Fibroblast of the aortic adventitia (primary cell): Measurements from ENCODE around the gene PTGES2. TPM values are rescaled to one million over a fixed set of nuclear protein-coding genes. Genes with fewer than 3 reads are reported as not detected.

Experiments used
- DNase-seq: peaks from one replicate; pipeline ENCODE4 v3.0.0-alpha.2; 2010; ENCODE audit warnings: low read depth
- H3K4me3 ChIP-seq: 2 replicates; pipeline ENCODE4 v1.5.1; 2011; ENCODE audit warnings: low read depth, mild to moderate bottlenecking, control low read depth, low read length, moderate library complexity
- total RNA-seq: library from RNA; depleted of rRNA; stranded (reverse); fragments of >200 nt; gene quantifications from 2 replicates; pipeline ENCODE4 v1.2.3, GENCODE V29; 2012; ENCODE audit warnings: low replicate concordance
- TF ChIP-seq, protein P1 (sequence below): IDR thresholded peaks from 2 replicates; pipeline ENCODE4 v1.5.1; 2011; ENCODE audit warnings: mild to moderate bottlenecking, low read length, control low read depth, inconsistent platforms; ENCODE audit not compliant: insufficient read depth

Gene PTGES2
- total RNA-seq, 1 donor = 40.8 TPM

DNA sequence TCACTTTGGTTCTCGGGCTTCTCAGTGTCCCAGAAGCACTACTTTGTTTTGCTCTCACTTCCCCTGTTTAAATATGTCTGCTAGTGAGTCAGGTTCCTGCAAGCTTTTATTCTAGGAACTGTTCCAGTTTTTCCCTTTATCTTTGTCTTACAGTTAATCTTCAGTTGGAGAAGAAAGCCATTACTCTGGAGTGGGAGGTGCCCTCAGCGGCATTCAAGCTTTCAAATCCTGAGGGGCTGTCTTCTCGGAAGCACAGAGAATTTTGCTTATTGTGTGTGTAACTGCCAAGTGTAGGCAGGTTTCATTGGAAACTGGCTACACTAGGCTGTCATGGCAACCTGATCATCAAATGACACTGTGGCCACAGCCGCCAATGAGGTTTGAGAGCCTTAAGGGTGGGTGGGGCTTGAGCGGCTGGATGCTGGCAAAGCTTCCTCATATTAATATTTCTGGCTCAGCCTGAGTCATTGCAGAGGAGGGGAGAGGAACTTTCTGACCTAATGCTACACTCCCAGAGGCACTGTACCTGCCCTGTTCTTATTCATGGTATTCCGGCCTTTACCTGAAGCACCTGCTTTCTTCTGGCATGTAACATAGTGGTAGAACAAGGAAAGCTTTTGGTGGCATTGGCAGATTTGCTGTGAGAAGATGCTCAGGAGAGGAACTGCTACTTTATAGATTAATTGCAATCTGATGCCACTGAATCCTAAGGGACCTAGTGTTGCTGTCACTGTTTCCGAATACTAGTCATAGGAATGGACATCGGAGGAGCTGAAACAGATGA lies 33.2 kb downstream of the PTGES2 start:
- TF ChIP-seq, protein P1, sequence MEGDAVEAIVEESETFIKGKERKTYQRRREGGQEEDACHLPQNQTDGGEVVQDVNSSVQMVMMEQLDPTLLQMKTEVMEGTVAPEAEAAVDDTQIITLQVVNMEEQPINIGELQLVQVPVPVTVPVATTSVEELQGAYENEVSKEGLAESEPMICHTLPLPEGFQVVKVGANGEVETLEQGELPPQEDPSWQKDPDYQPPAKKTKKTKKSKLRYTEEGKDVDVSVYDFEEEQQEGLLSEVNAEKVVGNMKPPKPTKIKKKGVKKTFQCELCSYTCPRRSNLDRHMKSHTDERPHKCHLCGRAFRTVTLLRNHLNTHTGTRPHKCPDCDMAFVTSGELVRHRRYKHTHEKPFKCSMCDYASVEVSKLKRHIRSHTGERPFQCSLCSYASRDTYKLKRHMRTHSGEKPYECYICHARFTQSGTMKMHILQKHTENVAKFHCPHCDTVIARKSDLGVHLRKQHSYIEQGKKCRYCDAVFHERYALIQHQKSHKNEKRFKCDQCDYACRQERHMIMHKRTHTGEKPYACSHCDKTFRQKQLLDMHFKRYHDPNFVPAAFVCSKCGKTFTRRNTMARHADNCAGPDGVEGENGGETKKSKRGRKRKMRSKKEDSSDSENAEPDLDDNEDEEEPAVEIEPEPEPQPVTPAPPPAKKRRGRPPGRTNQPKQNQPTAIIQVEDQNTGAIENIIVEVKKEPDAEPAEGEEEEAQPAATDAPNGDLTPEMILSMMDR = no peak
- peak overlapping the region; percentile 79 for H3K4me3 ChIP-seq
- DNase-seq = peak; percentile 100

DNA sequence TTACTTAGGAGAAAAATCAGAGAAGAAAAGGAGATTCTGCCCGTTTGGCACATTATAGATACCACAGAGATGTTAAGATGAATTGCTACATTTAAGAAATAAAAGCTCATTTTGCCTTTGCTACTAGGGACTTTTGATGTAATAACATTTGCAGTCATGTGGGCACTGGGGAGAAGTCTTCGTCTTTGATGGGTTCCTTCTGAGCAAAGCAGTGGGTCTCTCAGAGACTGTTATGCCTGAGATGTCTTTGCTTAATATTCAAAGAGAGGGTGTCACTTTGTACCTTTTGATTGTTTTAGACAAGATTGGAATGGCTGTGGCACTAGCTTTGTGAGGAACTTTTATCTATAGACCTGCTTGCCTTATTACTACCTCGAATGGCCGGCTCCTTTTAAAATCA lies 34.5 kb downstream of the PTGES2 start:
- peak overlapping the region; percentile 79 for H3K4me3 ChIP-seq
- TF ChIP-seq, protein P1 = no peak
- DNase-seq = no peak

DNA sequence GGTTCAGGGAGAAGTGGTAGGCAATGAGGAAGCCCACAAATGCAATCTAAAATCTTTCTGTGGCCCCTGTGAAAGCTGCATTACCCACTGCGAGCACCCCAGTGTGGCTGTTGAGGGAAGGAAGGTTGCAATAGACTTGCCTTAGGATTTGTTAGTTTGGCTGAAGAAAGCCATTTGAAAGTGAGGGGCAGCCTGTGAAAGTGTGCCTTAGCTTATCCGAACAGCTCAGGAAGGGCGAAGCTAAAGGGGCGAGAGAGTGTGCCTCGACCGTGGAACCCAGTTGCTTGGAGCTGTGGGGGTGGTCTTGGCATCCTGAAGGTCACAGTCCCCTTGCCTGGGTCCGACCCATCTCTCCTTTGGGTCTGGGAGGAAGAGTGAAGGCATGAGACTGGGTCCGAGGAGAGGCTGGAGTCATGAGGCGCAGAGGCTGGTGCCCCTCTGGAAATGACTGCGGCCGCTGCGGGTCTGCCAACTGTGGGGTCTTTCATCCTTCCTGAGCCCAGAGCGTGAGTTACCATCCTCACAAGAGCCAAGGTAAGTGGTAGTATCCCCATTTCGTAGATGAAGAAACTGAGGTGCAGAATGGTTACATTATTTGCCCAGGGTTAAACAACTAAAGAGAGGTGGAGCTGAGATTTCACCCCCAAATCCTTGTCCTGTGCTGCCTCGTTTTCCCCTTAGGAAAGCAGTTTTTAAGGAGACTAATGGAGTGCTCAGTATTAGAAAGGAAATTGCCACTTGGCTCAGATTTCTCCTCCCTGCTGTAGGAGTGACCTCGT lies 35.1 kb downstream of the PTGES2 start:
- peak overlapping the region; percentile 79 for H3K4me3 ChIP-seq
- TF ChIP-seq, protein P1 = no peak
- no peak for DNase-seq

DNA sequence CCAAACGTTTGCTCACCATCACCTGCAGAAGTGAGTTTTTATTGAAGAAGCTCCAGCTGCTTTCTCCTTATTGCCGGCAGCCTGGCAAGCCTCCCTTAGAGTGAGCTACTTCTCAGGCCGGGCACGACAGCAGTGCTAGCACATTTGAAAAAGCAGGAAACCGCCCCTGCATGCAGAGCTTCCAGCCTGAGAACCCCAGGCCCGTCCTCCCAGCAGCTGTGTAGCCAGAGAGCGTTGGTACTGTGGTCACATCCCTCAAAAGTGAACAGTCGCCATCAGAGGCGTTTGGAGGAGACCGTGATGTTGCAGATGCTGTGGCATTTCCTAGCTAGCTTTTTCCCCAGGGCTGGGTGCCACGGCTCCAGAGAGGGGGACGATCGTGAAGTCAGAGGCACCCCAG lies 36.0 kb downstream of the PTGES2 start:
- H3K4me3 ChIP-seq = peak overlapping the region; percentile 79
- no peak for DNase-seq
- TF ChIP-seq, protein P1 = no peak

DNA sequence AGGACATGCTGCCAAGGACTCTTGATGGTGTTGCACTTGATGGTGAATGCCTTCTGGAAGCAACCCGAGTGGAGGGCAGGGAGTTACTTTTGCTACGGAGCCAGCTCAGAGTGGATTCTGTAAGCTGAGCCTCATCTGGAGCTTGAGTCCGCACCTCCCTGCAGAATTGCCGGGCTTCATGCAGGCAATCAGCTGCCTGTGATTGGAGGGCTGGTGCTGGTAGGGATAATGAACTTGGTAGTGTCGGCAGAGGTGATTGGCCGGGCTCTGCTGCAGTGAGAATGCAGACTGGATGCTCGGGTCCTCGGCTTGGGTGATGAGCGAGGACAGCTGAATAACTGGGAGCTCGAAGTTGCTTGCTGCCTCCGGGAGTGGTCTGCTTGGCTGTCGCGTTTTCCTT lies 36.4 kb downstream of the PTGES2 start:
- H3K4me3 ChIP-seq = peak overlapping the region; percentile 79
- TF ChIP-seq, protein P1 = no peak
- peak; percentile 97 for DNase-seq

DNA sequence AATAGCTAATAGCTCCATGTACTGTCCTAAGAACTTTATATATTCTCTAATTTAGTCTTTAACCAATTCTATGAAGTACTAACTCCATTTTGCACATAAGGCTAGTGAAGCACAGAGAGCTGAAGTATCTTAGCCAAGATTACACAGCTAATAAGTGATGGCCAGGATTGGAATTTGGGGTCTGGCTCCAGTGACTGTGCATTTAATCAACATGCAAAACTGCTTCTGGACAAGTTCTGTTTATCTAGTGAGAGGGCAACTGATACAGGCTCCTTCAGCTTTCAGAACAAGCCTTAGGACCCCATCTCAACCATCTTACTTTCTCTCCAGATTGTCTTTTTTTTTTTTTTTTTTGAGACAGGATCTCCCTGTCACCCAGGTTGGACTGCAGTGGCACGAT lies 38.2 kb downstream of the PTGES2 start:
- DNase-seq = no peak
- H3K4me3 ChIP-seq = no peak overlapping the region
- TF ChIP-seq, protein P1 = no peak
